Urinary bladder (tissue), 4 donors: ENCODE results near the gene LRRC26. TPM values are rescaled to one million over a fixed set of nuclear protein-coding genes. Genes with fewer than 3 reads are reported as not detected.

Source experiments
- DNase-seq: peaks from one replicate; pipeline ENCODE4 v3.0.0-alpha.2; 2015; ENCODE audit errors: extremely low spot score
- H3K27ac ChIP-seq: one replicate; pipeline ENCODE4 v1.5.1; 2013; ENCODE audit warnings: low read depth, mild to moderate bottlenecking, moderate library complexity
- H3K36me3 ChIP-seq: one replicate; pipeline ENCODE4 v1.6.1; 2013; ENCODE audit warnings: mild to moderate bottlenecking, moderate library complexity; ENCODE audit not compliant: insufficient read depth
- H3K4me1 ChIP-seq: one replicate; pipeline ENCODE4 v1.6.1; 2013; ENCODE audit warnings: mild to moderate bottlenecking, moderate library complexity; ENCODE audit not compliant: insufficient read depth
- H3K4me3 ChIP-seq: one replicate; pipeline ENCODE4 v1.5.1; 2013; ENCODE audit warnings: low read depth, low read length
- WGBS: extraction: QIAGEN DNeasy Blood & Tissue Kit; methylation state at CpG from one replicate; pipeline ENCODE4 v1.1.7; 2013; 5-methylcytosine and 5-hydroxymethylcytosine counted together
- polyA plus RNA-seq: library from polyadenylated mRNA; stranded (reverse); fragments of 200-250 nt; gene quantifications from one replicate; pipeline ENCODE4 v1.2.3, GENCODE V29; 2013
- total RNA-seq: library from RNA; depleted of rRNA; stranded (reverse); fragments of >200 nt; gene quantifications from one replicate; pipeline ENCODE4 v1.2.3, GENCODE V29; 2014
- donor health status: healthy with polysubstance abuse.
- donor health status: healthy.

The LRRC26 gene
- total and polyA plus RNA-seq, 2 donors: not detected

GRCh38 chr9:137156567-137157375 is 13.1 kb downstream of the LRRC26 start:
- no peak for DNase-seq
- H3K36me3 ChIP-seq: no peaks in the 10 kb centered on the region
- H3K4me1 ChIP-seq: no peaks in the 10 kb centered on the region
- H3K4me3 ChIP-seq: peak overlapping the region; percentile 1
- 3% methylated on average over 65 of the region's 65 CpGs for WGBS
- no peak overlapping the region for H3K27ac ChIP-seq

GRCh38 chr9:137152844-137153405 is 16.9 kb downstream of the LRRC26 start:
- Histone ChIP-seq H3K4me1 (no peaks in the 10 kb centered on the region), H3K4me3 (no peak overlapping the region), H3K36me3 (no peaks in the 10 kb centered on the region), H3K27ac (no peak overlapping the region)
- no peak for DNase-seq
- WGBS: 93% methylated on average over 7 of the region's 7 CpGs

- WGBS: 41% methylated on average over 34 of the region's 34 CpGs
- Histone ChIP-seq H3K36me3 (no peaks in the 10 kb centered on the region), H3K27ac (no peak overlapping the region), H3K4me1 (no peaks in the 10 kb centered on the region), H3K4me3 (no peak overlapping the region)
- no peak for DNase-seq
Measured at GRCh38 chr9:137150617-137151457, 19.0 kb downstream of the LRRC26 start.

- Histone ChIP-seq H3K36me3 (no peaks in the 10 kb centered on the region), H3K4me1 (no peaks in the 10 kb centered on the region), H3K27ac (no peak overlapping the region), H3K4me3 (no peak overlapping the region)
- WGBS: 63% methylated on average over 20 of the region's 20 CpGs
- DNase-seq: no peak
Measured at GRCh38 chr9:137149942-137150616, 19.8 kb downstream of the LRRC26 start.

- 78% methylated on average over 5 of the region's 5 CpGs for WGBS
Measured at GRCh38 chr9:137149363-137149762, 20.5 kb downstream of the LRRC26 start.

GRCh38 chr9:137148661-137149060 is 21.2 kb downstream of the LRRC26 start:
- no peaks in the 10 kb centered on the region for H3K4me1 ChIP-seq
- no peak overlapping the region for H3K4me3 ChIP-seq
- no peak for DNase-seq
- no peaks in the 10 kb centered on the region for H3K36me3 ChIP-seq
- WGBS: 79% methylated on average over 19 of the region's 19 CpGs
- H3K27ac ChIP-seq: no peak overlapping the region

More at GRCh38 chr9:137149363-137149762, 20.5 kb downstream of the LRRC26 start:
- no peak for DNase-seq
- Histone ChIP-seq H3K27ac (no peak overlapping the region), H3K4me3 (no peak overlapping the region), H3K4me1 (no peaks in the 10 kb centered on the region), H3K36me3 (no peaks in the 10 kb centered on the region)

GRCh38 chr9:137148242-137148641 is 21.6 kb downstream of the LRRC26 start:
- WGBS: 69% methylated on average over 27 of the region's 27 CpGs
- no peaks in the 10 kb centered on the region for H3K4me1 ChIP-seq
- no peak for DNase-seq
- H3K4me3 ChIP-seq: no peak overlapping the region
- no peak overlapping the region for H3K27ac ChIP-seq
- H3K36me3 ChIP-seq: no peaks in the 10 kb centered on the region

GRCh38 chr9:137147793-137148160 is 22.1 kb downstream of the LRRC26 start:
- DNase-seq: no peak
- Histone ChIP-seq H3K36me3 (no peaks in the 10 kb centered on the region), H3K4me1 (no peaks in the 10 kb centered on the region), H3K4me3 (no peak overlapping the region), H3K27ac (no peak overlapping the region)
- WGBS: 33% methylated on average over 24 of the region's 24 CpGs

- 85% methylated on average over 26 of the region's 26 CpGs for WGBS
- DNase-seq: no peak
- no peaks in the 10 kb centered on the region for H3K4me1 ChIP-seq
Measured at GRCh38 chr9:137147091-137147792, 22.6 kb downstream of the LRRC26 start.

GRCh38 chr9:137146527-137146918 is 23.3 kb downstream of the LRRC26 start:
- WGBS: 57% methylated on average over 9 of the region's 9 CpGs

More at GRCh38 chr9:137147091-137147792, 22.6 kb downstream of the LRRC26 start:
- Histone ChIP-seq H3K36me3 (no peaks in the 10 kb centered on the region), H3K27ac (no peak overlapping the region), H3K4me3 (no peak overlapping the region)

GRCh38 chr9:137145731-137146526 is 23.9 kb downstream of the LRRC26 start:
- no peaks in the 10 kb centered on the region for H3K4me1 ChIP-seq
- 57% methylated on average over 49 of the region's 49 CpGs for WGBS
- no peak overlapping the region for H3K4me3 ChIP-seq
- DNase-seq: no peak
- no peaks in the 10 kb centered on the region for H3K36me3 ChIP-seq
- H3K27ac ChIP-seq: no peak overlapping the region

More at GRCh38 chr9:137146527-137146918, 23.3 kb downstream of the LRRC26 start:
- no peak for DNase-seq
- H3K4me1 ChIP-seq: no peaks in the 10 kb centered on the region
- H3K4me3 ChIP-seq: no peak overlapping the region
- no peaks in the 10 kb centered on the region for H3K36me3 ChIP-seq
- no peak overlapping the region for H3K27ac ChIP-seq

- Histone ChIP-seq H3K4me1 (peaks cover 2% of the 10 kb centered on the region), H3K36me3 (no peaks in the 10 kb centered on the region), H3K4me3 (no peak overlapping the region), H3K27ac (no peak overlapping the region)
- WGBS: 59% methylated on average over 4 of the region's 4 CpGs
- DNase-seq: no peak
Measured at GRCh38 chr9:137143459-137143858, 26.4 kb downstream of the LRRC26 start.
